Osteocyte (in vitro differentiated cells): ENCODE results near the gene WAC. TPM values are rescaled to one million over a fixed set of nuclear protein-coding genes. Genes with fewer than 3 reads are reported as not detected.

Experiments used
- DNase-seq: peaks from one replicate; pipeline ENCODE4 v3.0.0; 2021; ENCODE audit warnings: mixed read lengths; ENCODE audit not compliant: unreplicated experiment; ENCODE audit errors: extremely low spot score
- H3K27ac Mint-ChIP-seq: one replicate; pipeline ENCODE4 v1.8.0; 2021; ENCODE audit warnings: mild to moderate bottlenecking, mixed read lengths; ENCODE audit not compliant: unreplicated experiment
- H3K27me3 Mint-ChIP-seq: one replicate; pipeline ENCODE4 v1.8.0; 2021; ENCODE audit warnings: mixed read lengths; ENCODE audit not compliant: unreplicated experiment
- H3K36me3 Mint-ChIP-seq: one replicate; pipeline ENCODE4 v1.8.0; 2021; ENCODE audit warnings: mixed read lengths; ENCODE audit not compliant: unreplicated experiment
- H3K4me1 Mint-ChIP-seq: one replicate; pipeline ENCODE4 v1.8.0; 2021; ENCODE audit warnings: mixed read lengths; ENCODE audit not compliant: unreplicated experiment
- H3K4me3 Mint-ChIP-seq: one replicate; pipeline ENCODE4 v1.8.0; 2021; ENCODE audit warnings: mild to moderate bottlenecking, moderate library complexity, mixed read lengths; ENCODE audit not compliant: unreplicated experiment
- H3K9me3 Mint-ChIP-seq: one replicate; pipeline ENCODE4 v1.8.0; 2021; ENCODE audit warnings: mixed read lengths; ENCODE audit not compliant: unreplicated experiment
- total RNA-seq: library from RNA; stranded (reverse); gene quantifications from 2 replicates; pipeline ENCODE4 v1.2.1, GENCODE V29; 2021
- TF ChIP-seq, protein P1 (sequence below): fragments of 200-600 bp; sonication (generic); IDR thresholded peaks from 2 replicates; pipeline ENCODE4 v1.5.0; 2021; ENCODE audit warnings: antibody characterized with exemption, mild to moderate bottlenecking, moderate library complexity

The WAC gene
- total RNA-seq, 1 donor from 2014 or later, result 110 TPM

DNA sequence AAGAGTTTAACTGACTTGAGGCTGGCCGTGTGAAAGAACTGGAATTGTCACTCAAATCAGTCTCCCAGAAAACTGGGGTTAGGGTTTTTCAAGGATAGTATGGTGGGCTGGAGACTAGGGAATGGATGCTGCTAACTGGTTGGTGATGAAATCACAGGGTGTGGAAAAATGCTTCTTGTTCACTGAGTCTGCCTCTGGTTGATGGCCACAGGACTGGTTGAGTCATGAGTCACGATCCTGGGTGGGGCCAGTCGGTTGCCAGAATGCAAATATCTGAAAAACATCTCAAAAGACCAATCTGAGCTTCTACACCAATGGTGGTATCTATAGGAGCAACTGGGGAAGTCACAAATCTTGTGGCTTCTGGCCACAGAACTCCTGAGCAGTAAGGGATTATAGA is 128.1 kb downstream of the WAC start:
- Mint-ChIP-seq H3K9me3 (no peaks in the 10 kb centered on the region), H3K4me3 (no peak overlapping the region), H3K4me1 (peaks cover 14% of the 10 kb centered on the region), H3K36me3 (no peaks in the 10 kb centered on the region), H3K27me3 (no peaks in the 10 kb centered on the region), H3K27ac (no peak overlapping the region)
- TF ChIP-seq, protein P1, sequence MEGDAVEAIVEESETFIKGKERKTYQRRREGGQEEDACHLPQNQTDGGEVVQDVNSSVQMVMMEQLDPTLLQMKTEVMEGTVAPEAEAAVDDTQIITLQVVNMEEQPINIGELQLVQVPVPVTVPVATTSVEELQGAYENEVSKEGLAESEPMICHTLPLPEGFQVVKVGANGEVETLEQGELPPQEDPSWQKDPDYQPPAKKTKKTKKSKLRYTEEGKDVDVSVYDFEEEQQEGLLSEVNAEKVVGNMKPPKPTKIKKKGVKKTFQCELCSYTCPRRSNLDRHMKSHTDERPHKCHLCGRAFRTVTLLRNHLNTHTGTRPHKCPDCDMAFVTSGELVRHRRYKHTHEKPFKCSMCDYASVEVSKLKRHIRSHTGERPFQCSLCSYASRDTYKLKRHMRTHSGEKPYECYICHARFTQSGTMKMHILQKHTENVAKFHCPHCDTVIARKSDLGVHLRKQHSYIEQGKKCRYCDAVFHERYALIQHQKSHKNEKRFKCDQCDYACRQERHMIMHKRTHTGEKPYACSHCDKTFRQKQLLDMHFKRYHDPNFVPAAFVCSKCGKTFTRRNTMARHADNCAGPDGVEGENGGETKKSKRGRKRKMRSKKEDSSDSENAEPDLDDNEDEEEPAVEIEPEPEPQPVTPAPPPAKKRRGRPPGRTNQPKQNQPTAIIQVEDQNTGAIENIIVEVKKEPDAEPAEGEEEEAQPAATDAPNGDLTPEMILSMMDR, result no peak
- no peak for DNase-seq

DNA sequence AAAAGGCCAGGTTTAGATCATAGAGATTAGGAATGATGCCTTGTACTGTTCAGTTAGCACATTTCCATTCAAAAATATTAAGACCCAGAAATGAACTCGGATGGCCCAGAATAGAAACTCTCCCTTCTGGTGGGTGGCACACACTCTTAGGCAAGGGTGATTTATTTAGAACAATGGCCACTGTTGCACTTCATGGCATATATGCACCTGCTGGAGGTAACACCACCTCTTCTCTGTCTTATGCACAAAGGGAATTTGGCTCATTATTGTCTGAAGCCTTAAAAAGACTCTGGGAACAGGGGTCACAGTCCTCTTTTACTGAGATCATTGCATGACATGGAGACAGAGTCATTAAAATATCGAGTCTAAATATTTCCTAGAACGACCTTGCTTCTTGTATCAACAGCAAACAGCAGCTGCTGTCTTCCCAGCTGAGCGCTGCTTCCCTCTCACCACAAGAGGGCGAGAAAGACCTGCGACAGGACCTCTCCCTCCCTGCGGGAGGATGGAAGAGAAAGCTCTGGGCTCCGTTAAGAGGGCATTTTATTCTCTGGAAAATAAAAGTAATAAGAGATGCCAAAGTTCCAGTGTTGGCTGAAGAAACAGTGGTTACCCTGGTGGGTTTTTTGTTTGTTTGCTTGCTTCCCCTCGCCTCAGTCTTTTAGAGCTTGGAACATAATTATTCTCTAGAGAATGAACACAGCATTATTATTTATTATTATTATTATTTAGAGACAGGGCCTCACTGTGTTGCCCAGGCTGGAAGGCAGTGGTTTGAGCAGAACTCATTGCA is 130.9 kb downstream of the WAC start:
- peak; percentile 91 for DNase-seq
- Mint-ChIP-seq H3K27me3 (peaks cover 16% of the 10 kb centered on the region), H3K36me3 (no peaks in the 10 kb centered on the region), H3K4me3 (no peak overlapping the region), H3K4me1 (peaks cover 21% of the 10 kb centered on the region), H3K9me3 (no peaks in the 10 kb centered on the region), H3K27ac (no peak overlapping the region)
- TF ChIP-seq, protein P1, result peak; percentile 99

GRCh38 chr10:28664369-28664740 is 131.4 kb downstream of the WAC start:
- H3K4me1 Mint-ChIP-seq, result peaks cover 23% of the 10 kb centered on the region
- H3K27me3 Mint-ChIP-seq, result peaks cover 22% of the 10 kb centered on the region
- DNase-seq, result no peak
- TF ChIP-seq, protein P1, result no peak
- no peak overlapping the region for H3K27ac Mint-ChIP-seq
- H3K9me3 Mint-ChIP-seq, result no peaks in the 10 kb centered on the region
- no peaks in the 10 kb centered on the region for H3K36me3 Mint-ChIP-seq
- no peak overlapping the region for H3K4me3 Mint-ChIP-seq

DNA sequence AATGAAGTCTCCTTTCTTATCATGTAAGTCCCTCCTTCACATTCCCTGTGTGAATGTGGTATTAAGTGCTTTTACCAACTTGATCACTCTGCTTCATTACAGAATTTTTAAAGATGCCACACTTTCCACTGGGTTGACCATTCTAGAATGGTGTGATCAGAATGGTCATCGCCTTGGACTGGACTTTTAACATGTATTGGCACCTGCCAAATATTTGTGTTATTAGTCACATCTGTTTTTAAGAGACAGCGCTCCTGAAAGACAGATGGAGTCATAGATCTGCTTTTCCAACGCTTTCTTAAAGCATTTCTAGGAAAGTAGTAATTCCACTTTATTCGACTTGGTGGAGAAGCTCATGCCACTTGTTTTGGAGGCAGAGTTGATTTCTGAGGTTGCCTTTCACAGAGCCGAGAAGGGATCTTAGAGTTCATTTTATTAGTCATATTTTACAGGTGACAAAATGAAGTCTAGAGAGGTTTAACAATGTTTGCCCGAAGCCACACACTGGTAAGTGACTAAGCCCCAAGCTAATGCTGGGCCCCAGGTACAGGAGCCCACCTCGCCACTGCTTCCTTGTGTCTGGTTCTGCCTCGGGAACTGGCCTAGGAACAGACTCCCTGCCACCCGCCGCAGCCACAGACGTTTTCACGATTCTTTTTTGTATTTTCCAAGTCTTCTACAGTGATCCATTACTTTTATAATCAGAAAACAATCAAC is 134.0 kb downstream of the WAC start:
- no peak for DNase-seq
- Mint-ChIP-seq H3K4me1 (peaks cover 15% of the 10 kb centered on the region), H3K36me3 (no peaks in the 10 kb centered on the region), H3K27me3 (peaks cover 40% of the 10 kb centered on the region), H3K27ac (no peak overlapping the region), H3K9me3 (no peaks in the 10 kb centered on the region), H3K4me3 (no peak overlapping the region)
- TF ChIP-seq, protein P1, result no peak
